ENCODE measurements around the gene WDR17.

The WDR17 gene

DNA sequence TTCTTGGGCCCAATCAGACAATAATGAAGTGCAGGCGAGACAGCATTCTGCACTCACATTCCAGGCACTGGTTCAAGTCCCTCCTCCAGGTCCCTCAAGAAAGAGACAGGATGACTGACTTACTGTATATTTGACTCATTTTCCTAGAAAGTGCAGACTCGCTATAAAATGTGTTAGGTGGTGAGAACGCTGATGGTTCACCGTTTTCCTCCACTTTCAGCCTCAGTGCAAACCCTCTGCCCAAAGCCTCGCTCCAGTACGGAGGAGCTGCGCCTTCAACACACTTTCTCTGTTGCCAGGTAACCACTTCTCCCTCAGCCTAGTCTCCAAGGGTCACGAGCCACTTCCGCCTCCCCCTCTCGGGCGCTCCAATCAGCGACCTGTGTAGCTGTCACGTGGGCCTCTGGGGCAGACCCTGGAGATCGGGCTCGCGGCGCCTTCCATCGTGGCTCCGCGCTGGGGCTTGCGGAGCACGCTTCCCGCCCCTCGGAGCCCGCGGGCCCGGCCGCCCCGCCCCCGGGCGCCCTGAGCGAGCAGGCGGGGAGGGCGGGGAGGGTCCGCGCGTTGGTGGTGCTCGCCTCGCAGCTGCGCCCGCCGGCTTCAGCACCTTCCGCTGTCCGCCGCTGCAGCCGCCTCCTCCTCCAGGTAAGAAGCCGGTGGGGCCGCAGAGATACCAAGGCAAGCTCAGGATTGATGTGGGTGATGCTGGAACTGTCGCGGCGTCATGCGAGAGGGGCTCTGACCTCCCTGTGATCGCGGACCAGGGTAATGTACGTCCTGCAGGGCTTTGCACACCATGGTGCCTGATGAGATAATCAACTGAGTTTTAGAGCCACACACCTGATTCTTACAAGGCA, at the start of gene WDR17:
TSS of gene WDR17 (plus strand) at position 407 of the 857 bp plus-strand sequence. CDS start 45,740 bp downstream, outside the sequence.
- DNase-seq (ENCODE audit: low spot score): no peak

DNA sequence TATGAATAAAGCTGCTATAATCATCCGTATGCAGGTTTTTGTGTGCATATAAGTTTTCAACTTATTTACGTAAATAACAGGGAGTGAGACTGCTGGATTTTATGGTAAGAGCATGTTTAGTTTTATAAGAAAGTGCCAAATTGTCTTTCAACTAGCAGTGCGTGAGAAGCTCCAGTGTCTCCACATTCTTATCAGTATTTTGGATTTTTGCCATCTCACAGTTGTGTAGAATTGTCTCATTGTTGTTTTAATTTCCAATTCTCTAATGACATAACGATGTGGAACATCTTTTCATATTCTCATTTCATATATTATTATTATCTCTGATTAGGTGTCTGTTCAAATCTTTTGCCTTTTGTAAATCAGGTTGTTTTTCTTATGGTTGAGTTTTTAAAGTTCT, 49.0 kb upstream of the WDR17 start:
- DNase-seq (ENCODE audit: low spot score): no peak

DNA sequence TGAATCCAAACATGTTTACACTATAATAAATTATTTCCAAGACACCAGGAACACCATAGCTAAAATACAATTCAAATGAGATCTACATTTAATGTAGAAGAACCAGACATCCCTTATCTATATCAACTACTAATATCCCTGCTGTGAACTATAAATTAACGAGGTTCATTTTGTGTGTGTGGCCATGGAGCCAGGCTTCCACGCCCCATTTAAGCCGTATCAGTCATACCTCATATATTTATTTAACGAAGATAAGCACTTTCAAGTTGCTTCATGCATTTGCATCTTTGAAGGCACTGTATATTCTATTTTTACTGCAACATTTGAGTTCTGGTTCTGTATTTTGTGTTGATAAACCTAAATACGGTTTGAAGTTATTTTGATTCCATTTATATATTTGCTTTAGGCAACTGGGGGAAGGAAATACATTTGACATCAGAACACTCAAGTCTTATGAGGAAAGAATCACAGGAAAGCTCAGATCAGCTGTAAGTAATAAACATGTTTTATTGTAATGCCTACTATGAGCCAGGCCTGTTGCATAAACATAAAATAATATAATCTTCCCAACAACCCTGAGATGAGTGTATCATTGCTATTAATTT, 45.1 kb upstream of the WDR17 start:
- DNase-seq (ENCODE audit: low spot score): no peak

DNA sequence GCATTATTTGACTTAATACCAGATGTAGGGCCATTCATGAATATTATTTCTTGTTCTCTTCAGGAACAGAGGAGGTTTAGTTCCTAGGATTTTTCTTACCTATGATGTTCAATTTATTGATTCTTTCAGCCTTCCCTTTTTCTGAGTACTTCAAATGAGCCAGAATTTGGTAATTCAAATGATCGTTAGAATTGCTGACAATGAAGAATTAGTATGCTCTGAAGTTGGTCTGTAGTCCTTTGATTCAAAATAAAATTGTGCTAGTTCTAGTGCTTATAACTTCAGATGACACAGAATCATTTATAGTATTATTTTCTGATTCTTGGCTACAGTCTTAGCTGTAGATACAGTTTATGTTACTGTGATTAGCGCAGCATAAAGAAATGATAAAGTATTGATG, 35.2 kb upstream of the WDR17 start:
- no peak for DNase-seq (ENCODE audit: low spot score)

DNA sequence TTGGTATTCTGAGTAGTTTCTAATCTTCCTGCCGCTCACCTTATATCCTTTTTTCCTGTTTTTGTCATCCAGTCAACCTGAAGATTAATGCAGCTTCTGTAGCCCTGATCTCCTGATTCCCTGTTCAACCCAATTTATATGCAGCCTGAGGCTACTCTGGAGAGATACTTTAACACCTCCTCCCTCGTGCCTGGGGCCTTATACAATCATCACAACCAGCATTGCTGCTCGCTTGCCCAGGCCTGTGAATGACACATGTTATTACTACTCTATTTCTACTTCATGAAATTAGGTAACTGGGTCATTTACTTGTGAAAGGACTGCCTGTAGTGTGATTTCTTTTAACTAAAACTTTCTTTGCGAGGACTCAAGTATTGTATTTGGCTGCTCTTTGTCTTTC, 33.7 kb upstream of the WDR17 start:
- no peak for DNase-seq (ENCODE audit: low spot score)

DNA sequence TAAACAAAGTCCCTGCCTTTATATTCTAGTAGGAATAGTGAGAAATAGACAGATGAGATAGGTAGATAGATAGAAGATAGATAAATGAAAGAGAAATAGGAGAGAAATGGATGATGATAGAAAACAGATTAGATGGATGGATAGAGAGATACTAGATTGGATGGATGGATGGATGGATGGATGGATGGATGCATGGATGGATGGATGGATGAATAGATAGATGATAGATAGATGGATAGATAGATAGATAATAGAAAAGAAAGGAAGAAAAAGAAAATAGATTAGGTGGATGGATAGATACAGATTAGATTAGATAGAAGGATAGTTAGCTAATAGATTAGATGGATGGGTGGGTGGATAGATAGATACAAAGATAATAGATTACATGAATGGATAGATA, 33.2 kb upstream of the WDR17 start:
- no peak for DNase-seq (ENCODE audit: low spot score)

DNA sequence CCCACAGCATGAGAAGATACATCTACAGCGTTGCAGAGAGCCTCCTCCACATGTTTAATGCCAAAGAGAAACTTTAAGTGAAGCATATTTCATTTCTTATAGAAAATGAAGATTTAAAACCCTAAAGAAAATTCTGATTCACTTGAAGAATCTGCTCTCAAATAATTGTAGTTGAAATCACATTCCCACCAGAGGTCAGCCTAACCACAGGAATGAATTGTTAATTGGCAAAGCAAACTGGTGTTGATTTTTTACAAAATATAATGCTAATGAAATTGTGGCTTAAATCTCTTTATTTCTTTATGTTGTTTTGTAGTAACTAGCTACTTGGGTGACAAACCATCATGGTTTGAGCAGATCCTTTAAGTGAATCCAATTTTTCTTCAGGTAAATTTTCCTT, 31.1 kb upstream of the WDR17 start:
- no peak for DNase-seq (ENCODE audit: low spot score)

DNA sequence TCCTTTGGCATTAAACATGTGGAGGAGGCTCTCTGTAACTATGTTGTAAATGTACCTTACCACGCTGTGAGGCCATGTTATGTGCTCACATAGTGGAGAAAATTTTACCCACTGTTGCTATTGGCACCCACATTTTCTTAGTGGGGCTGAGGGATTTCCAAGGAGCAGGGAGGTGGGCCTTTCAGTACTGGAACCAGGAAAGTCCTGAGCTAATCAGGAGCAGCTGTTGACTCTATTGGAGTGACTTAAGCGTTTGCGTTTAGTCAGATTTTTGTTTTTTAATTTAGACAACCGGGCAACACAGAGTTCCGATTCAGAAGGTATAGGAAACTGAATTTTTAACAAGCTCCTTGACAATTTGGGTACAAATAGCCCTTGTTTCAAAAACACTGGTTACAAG, 30.7 kb upstream of the WDR17 start:
- no peak for DNase-seq (ENCODE audit: low spot score)

DNA sequence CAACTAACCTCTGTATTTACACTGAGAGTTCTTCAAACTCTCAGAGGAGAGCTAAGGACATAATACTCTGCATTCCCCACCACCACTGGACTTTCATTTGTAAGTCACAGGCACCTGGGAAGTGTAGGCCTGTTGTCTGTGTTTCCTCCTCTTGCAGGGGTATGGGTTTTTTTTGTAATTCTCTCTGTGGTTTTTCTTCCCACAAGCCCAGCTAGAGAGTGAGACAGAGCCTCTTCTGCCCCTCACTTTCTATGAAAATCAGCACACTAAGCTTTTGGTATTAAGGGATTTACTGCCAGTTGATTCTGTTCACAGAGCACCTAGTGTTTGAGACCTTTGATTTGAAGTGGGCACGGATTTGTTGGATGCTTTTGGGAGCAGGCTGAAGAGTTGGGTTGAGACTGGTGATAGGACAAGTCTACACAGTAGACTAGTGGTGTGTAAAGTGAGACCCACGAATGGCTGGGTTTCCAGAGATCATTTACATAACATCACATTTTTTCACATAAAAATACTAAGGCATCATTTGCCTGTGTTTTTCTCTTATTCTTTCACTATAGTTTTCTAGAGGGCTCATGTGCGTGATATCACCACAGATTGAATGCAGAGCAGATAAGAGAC, 28.9 kb upstream of the WDR17 start:
- DNase-seq (ENCODE audit: low spot score): no peak

DNA sequence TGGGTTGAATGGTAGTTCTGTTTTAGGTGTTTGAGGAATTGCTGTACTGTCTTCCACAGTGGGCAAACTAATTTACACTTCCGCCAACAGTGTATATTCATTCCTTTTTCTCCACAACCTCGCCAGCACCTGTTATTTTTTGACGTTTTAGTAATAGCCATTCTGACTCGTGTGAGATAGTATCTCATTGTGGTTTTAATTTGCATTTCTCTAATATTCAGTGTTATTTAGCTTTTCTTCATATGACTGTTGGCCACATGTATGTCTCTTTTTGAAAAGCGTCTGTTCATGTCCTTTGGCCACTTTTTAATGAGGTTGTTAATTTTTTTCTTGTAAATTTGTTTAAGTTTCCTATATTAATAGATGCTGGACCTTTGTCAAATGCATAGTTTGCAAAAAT, 26.9 kb upstream of the WDR17 start:
- DNase-seq (ENCODE audit: low spot score): no peak

DNA sequence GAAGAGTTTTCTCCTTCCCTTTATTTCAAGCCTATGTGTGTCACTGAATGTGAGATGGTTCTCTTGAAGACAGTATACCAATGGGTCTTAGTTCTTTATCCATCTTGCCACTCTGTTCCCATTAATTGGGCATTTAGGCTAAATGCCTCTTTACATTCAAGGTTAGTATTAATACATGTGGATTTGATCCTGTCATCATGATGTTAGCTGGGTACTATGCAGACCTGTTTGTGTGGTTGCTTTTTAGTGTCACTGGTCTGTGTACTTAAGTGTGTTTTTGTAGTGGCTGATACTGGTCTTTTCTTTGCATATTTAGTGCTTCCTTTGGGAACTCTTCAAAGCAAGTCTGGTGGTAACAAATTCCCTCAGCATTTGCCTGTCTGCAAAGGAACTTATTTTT, 23.4 kb upstream of the WDR17 start:
- DNase-seq (ENCODE audit: low spot score): no peak

DNA sequence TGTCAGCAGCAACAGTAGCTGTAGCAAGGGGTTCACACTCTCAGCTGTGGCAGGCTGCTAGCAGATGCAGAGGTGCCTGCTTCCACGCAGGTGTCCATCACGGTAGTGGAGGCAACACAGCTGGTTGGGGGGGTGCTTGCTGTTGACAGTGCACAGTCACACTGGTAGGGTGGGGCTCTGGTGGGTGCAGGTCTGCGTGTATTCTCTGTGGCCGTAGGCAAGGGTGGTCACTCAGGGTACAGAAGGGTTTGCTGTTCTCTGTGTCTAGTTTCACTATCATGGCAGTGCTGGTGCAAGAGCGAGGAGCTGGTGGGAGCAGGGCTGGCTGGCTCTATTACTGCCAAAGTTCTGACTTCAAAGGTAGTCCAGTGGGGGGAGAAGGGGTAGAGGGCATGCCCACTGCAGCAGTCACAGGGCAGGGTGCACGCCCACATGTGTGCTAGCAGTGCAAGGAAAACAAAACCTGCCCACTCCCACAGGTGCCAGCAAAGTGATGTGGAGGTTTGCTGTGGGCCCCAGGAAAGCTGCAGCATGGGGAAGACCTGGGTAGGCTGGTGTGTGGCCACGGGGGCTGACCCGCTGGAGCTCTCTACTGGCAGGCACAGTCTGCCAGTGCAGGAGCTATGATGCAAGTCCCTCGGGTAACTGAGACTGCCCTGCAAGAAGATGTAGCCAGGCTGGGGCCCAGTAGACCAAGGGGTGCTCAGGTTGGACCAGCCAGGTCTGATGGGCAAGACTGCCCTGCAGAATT, 21.6 kb upstream of the WDR17 start:
- no peak for DNase-seq (ENCODE audit: low spot score)

DNA sequence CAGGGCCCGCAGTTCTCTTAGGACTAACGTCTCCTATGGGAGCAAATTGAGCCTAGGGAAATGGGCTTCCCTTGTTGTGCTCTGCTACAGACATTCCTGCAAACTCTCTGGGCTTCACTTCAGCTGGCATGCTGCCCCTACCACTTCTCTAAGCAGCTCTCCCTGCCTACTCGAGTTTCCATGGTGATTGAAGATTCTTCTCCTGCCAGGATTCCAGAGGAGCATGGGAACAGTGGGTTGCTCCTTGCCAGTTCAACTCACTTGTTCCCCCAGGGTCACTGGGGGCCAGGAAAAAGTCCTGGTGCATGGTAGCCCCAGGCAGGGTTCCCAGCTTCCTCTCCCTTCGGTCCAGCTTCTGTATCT, 21.1 kb upstream of the WDR17 start:
- no peak for DNase-seq (ENCODE audit: low spot score)

DNA sequence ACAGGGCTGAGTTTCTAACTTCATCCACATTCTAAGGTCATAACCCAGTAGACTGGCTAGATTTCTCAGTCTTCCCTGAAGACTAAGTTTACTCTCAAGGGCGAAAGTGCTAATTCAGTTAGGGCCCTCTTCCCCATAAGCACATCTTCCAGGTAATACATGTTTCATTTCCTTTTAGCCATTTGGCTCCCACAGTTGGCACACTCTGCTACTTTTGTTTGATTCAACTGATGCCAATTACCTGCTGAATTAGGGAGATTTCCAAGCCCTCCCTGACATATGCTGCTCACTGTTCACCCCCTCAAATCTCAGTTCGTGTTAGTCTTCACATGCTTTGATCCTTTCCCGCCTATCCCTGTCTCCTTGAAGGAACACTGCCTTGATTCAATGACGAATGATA, 17.0 kb upstream of the WDR17 start:
- DNase-seq (ENCODE audit: low spot score): no peak

DNA sequence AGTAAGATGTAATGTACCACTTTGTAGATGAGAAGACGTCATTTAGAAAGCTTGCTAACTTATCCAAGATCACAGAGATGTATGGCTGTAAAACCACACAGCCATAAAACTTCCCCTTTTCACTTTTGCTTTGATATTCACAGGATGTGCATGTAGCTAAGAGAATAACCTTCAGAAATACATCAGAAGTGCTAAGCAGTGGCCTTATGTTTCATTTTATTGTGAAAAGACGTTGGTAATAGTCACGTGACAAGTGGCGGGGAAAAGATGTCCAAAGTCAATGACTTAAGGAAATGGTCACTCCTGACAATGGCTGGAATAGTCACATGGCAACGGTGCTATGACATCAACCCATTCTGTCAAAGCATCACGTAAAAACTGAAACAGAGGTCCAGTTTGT, 12.9 kb upstream of the WDR17 start:
- no peak for DNase-seq (ENCODE audit: low spot score)

DNA sequence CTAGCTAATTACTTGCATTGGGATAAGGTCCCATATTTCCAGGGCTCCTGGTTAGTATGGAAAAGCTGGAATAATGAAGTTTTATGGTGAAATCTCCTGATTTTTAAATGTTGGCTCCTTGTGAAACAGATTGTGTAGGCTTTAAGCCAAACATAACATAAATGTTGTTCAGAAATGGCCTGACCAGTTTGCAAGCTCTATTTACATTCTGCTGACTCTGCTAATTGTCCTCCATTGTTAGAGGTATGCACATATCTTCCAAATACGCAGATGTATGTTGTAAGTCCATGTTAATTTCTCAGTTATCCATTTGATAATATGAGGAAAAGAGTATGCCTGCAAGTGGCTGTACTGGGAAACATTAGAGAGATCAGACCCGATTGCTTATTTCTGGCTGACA, 11.9 kb upstream of the WDR17 start:
- no peak for DNase-seq (ENCODE audit: low spot score)

DNA sequence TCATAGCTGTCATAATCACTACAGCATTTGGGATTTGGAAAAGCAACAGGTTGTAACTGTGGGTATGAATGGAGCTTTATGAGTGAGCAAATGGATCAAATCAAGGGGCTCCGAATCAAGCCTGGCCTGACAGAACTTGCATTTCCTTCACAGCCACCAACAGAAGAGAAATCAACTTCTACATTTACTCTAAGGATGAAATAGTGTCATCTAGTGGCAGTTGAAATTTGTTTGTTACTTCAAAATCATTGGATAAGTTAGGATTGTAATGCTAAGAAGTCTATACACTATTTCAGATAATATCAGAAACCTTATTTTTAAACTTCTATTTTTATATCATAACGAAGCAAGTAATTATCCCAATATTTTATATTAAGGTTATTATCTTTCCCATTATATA, 10.7 kb upstream of the WDR17 start:
- no peak for DNase-seq (ENCODE audit: low spot score)

DNA sequence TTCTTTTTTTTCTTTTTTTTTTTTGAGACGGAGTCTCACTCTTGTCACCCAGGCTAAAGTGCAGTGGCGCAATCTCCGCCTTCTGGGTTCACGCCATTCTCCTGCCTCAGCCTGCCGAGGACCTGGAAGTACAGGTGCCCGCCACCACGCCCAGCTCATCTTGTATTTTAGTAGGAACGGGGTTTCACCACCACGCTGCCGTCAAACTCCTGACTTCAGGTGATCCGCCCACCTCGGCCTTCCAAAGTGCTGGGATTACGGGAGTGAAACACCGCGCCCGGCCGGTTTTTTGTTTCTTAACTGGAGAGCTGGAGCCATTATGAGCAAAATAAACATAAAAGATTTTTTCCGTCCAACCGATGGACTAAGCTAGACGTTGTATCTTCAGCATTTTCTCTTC, 1.9 kb upstream of the WDR17 start:
- no peak for DNase-seq (ENCODE audit: low spot score)

DNA sequence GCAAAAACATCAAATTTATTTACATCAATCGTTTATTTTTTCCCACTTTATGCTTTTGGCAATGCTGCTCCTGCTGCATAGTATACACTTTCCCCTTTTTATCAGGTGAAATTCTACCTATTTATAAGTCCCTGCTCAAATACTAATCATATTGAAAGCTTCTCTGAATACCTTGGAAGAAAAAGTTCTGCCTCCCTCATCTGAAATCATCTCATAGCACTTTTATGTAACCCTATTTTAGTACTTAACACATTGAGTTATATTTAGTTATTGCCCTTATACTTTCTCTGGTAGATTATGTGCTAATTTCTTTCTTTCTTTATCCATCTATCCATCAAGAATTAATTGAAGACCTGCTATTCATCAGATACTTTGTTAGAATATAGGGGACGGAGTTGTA, 1.1 kb upstream of the WDR17 start:
- no peak for DNase-seq (ENCODE audit: low spot score)

DNA sequence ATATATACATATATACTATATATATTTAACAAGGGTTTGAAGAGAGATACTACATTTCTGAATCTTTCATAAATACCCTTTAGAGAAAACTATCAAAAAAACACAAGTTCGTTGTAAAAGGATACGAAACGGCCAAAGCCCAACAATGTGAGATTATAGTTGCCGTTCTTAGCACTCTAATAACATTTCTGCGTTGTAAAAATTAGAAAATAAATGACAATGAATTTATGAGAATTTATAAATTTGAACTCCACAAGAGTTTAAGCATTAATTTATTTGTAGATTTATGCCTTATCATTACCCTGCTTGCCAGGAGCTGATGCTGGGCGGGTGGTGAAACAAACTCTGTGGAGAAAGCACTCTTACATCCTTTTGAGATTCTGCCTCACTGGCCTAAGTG, 1.1 kb downstream of the WDR17 start:
- no peak for DNase-seq (ENCODE audit: low spot score)

DNA sequence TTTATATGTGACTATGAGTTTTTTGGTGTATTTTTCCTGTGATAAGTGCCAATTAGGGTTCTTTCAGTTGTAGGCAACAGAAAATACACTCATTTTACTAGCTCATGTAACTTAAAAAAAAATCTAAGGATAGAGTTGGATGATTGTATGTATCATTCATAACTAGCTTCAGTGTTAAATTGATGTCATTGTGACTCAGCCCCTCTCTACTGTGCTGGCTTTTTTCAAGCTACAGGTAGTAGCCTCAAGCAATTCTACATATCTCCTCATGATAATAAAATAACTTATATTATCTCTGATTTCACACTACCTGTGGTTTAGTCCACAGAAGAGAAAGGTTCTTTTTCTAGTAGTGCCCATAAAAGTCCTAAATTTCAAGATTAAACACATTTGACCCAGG, 11.9 kb downstream of the WDR17 start:
- DNase-seq (ENCODE audit: low spot score): no peak

DNA sequence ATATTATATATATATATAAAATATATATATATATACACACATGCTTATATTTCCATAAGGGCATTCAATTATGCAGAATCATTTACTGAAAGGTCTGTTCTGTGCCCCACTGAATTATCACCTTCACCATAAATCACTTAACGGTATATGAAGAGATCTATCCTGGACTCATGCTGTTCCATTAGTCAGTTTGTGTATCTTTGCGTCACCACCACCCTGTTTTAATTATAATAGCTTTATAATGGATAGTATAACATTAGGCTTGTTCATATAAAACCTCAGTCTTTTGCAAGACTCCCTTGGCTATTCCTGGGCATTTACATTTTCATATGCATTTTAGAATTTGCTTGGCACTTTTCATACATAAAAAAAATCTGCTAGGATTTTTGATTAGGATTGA, 19.1 kb downstream of the WDR17 start:
- no peak for DNase-seq (ENCODE audit: low spot score)

DNA sequence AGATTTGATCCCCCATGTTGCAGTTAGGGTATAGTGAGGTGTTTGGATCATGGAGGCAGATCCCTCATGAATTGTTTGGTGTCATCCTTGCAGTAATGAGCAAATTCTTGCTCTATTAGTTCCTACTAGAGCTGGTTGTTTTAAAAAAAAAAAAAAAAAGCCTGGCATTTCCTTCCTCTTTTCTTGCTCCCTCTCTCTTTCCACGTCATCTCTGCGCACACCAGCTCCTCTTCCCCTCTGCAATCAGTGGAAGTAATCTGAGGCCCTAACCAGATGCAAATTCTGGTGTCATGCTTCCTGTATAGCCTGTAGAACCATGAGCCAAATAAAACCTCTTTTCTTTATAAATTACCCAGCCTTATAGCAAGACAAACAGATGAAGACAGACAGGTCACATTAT, 24.5 kb downstream of the WDR17 start:
- DNase-seq (ENCODE audit: low spot score): no peak

Measured in HuH-7 (cell line).